ENCODE data around the gene CEL. TPM values are rescaled to one million over a fixed set of nuclear protein-coding genes. Genes with fewer than 3 reads are reported as not detected.

The CEL gene
- total RNA-seq, 1 donor from 2014 or later: 7.2 TPM

DNA sequence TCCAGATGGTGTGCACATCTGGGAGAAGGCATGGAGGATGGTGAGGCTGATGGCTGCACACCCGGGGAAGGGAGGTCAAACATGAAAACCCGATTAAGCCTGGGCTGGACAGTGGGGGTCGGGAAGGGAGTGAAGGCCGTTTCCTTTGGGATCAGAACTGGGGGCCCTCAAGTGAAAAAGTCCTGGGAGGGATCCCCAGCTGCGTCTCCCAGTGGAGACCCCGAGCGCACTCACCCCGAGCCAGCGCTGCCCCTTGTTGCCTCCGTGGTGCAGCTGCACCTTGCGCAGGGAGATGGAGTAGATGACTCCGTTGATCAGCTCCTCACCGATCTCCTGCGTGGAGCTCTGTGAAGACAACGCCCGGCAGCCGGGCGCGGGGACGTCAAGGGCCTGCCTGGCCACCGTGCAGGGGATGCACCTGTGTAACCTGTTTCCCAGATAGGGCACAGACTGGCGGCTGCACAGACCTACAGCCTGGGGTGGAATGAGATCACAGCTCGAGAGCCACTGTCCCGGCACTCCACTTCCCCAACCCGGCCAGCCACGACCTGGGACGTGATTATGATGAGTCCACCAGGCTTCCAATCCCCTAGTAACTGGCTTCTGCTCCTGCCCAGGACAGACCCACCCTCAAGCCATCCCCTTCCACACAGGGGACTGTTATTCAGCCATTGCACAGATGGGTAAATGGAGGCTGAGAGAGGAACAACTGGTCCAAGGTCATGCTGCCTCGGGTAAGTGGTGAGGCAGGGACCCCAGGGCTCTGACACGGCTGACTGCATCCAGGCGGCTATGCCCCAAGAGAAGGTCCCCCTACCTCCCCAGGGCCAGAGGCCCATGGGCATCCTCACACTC lies 50.3 kb downstream of the CEL start:
- DNase-seq: peak; percentile 27
- ATAC-seq: no peak
- intact Hi-C loops (cut with micrococcal nuclease): no loop called here

DNA sequence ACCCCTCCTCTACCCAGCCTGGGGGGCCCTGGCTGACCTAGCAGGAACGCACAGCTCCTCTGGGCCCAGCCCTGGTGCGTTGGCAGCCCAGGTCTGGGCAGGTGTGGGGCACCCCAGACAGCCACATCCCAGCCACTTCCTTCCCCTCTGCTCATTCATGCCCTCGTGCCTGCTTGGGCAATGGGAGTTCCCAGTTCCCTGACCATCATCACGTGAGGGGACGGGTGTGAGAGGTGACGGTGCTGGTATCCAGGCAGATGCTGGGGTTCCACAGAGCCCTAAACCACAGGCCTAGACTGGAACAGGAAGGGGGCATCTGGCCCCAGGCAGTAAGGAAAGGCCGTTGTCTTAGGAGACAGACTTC lies 50.9 kb downstream of the CEL start:
- peak; percentile 3 for ATAC-seq
- intact Hi-C loops (cut with micrococcal nuclease): no loop called here
- DNase-seq: peak; percentile 66

DNA sequence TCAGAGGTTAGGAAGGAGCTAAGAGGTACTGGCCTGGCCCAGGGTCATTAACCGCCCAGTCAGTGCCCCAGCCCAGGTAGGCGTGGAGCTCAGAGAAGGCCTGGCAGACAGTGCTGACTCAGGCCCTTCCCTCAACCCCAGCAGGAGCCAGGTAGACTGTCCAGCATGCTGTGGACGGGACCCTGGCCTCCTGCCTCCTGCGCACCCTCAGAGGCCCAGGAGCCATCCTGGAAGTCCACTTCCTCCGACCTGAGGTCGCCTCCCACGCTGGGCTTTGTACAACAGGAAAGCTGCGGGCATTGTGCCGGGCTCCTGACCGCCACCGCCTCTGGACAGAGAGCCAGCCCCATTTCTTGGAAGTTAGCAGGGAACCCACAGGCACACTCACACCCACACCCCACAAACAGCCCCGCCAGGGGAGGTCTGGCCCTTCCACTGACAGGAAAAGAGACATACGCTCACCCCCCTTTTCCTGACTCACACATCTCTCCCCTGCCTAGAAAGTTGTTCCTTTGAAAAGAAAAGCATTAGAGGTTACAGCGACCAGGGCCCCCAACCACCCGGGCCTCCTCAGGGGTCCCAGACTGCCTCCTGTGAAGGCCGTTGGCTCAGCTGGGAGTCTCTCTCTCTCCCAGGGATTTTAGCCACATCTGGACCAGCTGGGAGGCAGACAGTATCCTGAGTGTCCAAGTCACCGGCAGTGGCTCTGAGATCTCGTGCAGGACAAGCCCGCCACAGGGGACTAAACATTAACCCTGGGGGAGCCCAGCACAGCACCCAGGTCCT lies 51.6 kb downstream of the CEL start:
- ATAC-seq: peak; percentile 3
- intact Hi-C loops (cut with micrococcal nuclease): no loop called here
- DNase-seq: peak; percentile 68

DNA sequence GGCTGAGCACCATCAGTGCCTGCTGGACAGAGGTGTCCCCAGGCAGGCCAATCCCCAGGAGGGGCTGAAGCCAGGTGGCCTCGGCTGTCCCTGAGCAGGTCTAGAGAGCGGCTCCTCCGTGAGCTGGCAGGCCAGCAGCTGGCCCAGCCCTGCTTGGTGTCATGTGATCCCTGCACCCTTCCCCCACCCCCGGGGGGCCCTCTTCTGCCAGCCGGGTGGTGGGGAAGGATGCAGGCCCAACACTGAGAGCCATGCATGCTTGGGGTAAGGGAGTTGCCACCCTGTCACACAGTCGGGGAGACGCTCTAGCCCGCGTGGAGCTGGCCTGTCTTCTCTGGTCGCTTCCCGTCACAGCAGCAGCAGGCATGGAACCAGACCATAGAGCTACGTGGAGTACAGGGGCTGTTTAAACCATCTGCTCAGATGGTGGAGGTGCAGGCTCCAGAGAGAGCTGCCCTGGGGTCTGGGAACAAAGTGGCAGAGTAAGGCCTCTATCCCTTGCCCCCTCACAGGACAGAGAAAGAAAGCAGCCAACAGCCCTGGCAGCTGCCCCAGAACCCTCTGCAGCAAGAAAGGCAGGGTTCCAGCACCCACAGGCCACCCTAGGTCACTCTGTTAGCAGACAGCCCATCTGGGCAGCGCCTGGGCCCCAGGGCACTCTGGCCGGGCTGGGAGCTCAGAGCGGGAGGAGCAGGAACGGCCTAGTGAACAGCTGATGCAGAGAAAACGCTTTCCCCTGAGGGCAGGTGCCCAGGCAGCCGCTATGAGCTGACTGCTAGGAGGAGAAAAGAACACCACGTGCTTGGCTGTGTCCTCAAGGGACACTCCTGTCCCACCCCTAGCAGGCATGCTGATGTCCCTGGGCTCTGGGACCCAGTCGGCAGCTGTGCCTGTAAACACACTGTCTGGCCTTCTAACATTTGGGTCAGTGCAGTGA lies 52.4 kb downstream of the CEL start:
- intact Hi-C loops (cut with micrococcal nuclease): no loop called here
- DNase-seq (peak; percentile 81), ATAC-seq (peak; percentile 73)

DNA sequence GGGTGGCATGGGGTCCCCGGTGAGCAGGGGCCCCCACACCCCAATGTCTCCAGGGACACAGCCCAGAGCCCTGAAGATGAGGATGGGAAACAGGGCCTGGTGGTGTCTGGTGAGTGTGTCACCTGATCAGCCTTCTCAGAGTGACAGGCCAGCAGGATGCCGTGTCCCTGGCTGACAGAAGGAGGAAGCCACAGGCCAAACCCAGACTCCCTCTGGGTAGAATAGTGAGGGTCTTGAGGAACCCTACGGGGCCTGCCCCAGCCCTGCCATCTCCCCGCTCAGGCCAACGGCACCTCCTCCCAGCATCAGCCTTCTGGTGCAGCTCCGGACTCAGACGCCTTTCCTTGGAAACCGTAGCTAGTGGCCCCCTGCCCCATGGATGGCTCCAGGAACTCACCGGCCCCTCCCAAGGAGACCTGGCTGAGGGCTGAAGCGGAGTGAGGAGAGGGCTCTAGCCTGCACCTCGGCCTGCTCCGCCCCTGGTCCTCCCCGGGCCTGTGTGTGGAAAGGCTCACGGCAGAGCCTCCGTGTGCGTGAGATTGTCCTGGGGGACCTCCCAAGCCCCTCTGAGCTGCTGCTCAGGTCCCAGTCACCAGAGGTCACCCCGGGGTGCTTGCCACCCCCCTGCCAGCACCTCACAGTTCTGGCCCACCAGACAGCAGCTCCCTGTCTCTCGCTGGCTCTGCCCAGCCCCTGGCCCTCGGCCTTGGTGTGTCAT lies 53.3 kb downstream of the CEL start:
- DNase-seq: peak; percentile 26

DNA sequence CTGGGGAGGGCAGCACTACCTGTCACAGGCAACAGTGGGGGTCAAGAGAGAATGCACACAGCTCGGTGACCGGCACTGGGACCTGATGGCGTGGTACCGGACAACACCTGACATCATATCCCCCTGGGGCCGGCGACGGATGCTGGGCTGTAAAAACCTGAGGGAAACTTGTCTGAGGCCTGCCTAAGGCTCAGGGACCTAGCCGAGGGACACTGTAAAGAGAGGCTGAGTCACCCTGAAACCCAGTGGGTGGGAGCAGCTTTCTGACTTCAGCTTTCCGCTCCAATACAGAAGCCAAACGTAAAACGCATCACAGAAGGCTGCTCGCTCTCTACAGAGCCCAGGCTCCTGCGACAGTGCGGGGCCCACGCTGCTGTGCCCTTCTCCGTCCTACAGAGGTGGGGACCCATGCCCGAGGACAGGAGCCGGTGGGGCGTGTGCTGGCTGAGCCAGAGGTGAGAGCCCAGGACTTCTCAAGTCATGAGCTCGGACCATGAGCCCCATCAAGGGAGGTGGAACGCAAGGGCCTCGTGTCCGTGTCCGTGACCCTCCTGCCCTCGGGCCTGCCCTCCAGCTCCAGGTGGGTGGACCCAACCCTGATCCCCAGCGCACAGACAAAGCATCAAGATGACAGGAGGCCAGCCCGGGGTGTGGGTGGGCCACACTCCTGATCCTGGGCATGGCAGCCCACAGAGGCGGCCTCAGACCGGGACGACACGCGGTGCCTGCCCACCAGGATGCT lies 54.0 kb downstream of the CEL start:
- intact Hi-C loops (cut with micrococcal nuclease): no loop called here
- peak; percentile 33 for DNase-seq
- no peak for ATAC-seq

More for the DNA sequence above, 53.3 kb downstream of the CEL start:
- intact Hi-C loops (cut with micrococcal nuclease): no loop called here
- peak; percentile 8 for ATAC-seq

DNA sequence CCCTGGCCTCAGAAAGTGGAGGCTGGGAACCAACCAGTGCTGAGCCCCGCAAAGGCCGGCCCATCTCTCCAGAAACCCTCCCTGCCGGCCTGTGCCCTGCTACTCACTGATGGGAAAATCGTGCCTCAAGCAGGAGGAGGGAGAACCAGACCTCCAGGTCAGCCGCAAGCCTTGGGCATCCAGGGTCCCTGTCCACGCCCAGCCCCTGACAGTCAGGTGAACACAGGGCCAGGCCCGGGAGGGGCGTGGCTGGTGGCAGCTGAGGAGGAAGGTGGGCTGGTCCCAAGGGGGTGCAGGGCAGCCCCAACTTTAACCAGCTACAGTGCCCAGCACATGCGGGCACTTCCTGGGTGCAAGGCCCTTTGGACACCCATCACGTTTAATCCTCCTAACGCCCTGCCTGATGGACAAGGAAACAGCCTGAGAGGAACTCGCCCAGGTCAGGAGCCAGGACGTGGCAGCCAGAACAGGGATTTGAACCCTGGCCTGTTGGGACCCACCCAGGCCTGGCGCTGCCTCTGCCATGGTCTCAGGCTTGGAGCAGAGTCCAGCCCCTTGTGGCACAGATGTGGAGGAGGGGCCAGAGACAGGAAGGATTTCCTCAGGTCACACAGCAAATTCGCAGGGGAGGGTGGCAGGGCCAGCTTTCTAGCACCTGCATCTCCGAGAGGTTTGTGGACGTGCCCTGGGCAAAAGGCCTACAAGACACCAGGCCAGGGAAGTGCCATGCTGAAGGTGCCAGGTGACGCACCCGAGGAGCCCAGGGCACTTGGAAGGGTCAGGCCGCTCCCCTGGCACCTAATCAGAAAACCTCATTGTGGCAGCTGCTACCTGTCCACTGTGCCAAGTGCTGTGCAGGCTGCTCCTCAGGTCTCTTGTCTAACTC lies 54.8 kb downstream of the CEL start:
- intact Hi-C loops (cut with micrococcal nuclease): no loop called here
- DNase-seq (peak; percentile 38), ATAC-seq (no peak)

DNA sequence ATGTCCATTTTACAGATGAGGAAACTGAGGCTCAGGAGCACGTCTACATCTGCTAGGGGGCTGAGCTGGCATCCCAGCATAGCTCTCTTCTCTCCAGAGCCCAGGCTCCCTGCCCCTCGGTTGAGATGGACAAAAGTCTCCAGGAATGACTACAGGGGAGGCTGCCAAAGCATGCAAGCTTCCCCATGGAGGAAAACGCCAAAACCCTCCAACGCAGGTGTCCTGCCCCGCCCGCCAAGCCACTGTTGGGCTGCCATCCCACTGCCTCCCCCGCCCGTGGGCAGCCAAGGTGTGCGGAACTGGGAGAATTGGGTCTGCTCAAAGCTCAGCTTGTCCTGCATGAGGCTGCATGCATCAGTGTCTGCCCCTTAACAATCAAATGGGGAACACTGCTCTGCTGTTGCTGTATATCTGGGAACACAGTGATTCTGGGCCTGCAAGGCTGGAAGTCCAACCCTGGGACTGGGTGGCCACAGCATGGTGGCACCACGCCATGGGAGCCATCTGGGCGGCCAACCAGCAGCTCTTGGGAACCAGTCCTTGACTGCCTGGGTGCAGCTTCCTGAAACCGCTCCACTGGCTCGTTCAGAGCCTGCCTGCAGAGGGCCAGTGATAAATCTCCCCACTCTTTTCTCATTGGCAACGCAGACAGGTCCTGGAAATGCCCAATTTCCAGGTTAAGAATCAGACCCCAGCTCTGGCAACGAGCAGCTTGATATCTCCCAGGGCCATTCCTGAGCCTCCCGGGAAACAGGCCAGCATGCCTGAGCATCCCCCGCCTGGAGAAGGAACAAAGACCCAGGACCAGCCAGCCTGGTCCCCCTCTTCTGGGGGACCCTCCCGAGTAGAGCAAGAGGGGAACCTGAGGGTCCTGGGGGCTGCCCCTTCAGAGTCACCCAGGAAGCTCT lies 55.7 kb downstream of the CEL start:
- intact Hi-C loops (cut with micrococcal nuclease): no loop called here
- ATAC-seq (no peak), DNase-seq (peak; percentile 83)

DNA sequence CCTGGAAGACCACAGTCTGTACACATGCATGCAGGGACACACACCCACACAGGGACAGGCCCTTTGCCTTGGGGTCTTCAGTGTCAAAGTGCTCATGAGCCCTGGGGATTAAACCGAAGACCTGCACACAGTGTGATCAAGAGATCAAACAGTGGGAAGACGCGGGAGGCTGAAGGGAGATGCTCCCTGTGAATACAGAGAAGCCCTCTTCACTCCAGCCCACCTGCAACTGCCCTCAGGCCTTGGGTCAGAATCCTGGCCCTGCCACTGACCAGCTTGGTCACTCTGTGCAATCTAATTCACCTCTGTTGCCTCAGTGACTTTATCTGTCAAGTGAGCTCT lies 56.4 kb downstream of the CEL start:
- no peak for ATAC-seq
- no peak for DNase-seq
- intact Hi-C loops (cut with micrococcal nuclease): no loop called here

DNA sequence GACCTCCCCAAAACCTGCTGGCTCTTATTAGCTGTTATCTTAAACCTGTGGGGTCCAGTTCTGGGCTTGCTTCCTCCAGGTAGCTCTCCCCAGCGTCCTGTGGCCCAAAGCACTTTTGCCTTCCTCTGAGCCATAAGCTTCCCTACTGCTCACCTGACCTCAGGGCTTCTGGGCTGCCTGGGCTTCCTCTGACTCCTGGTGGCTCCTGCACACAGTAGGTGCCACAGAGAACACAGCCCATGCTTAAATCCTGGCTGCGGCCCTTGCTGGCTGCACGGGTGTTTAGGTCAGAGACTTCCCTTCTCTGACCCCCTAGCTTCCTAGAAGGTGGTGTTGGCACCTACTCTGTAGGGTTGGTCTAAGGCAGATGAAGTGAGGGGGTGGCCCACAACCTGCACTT lies 56.8 kb downstream of the CEL start:
- peak; percentile 26 for DNase-seq
- no peak for ATAC-seq
- intact Hi-C loops (cut with micrococcal nuclease): no loop called here

DNA sequence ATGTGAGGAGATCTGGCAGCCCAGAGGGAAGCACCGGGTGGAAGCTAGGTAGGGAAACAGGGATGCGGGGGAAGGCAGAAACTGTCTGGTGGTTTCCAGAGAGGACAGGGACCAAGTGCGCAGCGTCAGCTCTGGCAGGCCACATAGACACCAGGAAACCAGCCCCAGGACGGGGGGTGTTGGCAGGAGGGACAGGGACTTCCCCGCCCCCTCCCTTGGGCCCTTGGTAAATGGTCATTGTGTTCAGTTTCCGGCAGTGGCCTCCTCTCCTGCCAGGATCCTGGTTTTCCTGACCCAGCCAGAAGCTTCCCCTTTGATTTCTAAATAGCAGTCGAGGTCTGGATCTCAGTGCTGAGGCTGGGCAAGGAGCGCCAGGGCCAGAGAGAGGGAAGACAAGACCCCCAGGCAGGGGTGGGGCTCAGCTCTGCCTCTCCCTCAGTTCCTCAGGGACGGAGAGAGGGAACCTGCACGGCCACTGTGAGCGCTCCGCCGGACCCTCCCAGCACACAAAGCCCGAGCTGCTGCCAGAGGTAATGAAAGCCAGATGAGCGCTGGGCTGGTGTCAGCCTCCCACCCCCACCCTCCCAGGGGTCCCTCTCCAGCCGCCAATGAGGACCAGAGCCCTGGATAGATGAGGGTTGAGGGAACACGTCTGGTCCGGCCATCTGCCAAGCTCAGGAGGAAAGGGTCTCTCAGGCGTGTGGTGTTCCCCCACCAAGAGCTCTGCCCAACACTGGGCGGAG lies 57.5 kb downstream of the CEL start:
- intact Hi-C loops (cut with micrococcal nuclease): no loop called here
- ATAC-seq: no peak
- DNase-seq: peak; percentile 69

DNA sequence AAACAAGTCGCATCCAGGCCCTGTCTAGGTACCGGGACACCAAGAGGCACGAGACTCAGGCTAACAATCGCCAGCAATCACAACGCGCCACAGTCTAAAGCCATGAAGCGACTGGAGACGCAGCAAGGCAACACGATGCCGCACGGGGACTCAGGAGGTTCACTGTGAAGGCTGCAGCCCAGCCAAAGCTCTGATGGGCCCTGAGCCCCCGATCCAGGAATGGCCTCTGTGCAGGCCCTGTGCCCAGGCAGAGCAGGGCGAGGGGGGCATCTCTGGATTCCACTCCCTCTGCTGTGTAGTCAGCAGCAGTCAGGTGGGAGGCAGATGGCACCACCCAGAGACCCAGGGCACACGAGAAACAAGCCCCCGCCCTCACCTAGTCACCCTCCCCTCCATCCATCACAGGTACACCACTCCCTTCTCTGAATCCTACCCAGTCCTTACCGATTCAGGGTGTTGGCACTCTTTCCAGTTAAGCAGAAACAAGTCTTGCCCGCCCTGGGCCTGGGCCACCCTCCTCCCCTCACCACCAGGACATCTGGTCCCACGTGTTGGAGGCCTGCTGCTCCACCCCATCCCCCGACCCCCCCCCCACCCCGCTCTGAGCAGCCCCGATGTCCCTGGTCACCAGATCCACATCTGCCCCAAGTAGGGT lies 58.2 kb downstream of the CEL start:
- ATAC-seq (no peak), DNase-seq (no peak)
- intact Hi-C loops (cut with micrococcal nuclease): no loop called here

DNA sequence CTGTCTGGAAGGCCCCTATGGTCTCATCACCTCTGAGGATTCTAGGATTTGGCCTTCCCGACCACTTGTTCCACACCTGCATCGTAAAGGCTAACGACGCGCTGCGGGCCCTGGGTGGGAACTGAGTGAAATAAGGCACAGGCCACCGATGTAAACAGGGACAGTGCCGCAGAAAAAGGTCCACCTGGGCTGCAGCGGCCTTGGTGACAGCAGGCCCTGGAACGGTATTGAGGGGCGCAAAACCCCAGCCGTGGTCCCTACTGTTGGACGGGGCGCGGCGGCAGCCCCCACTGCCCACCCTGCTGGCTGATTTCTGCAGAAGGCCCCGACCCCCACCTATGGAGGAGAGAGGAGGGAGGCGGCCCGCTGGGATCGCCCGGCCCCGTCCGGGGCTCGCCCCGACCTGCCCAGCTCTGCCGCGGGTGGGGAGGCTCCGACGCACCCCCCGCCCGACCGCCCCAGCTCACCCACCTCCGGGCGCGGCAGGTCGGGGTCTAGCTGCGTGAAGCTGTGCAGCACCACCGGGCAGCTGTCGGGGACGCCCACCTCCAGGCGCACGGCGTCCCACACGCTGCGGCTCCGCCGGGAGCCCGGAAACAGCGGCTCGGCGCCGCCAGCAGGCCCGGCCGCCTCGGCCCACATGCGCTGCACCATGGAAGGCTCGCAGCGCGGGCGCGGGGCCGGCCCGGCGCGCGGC lies 58.9 kb downstream of the CEL start:
- ATAC-seq (peak; percentile 3), DNase-seq (no peak)
- intact Hi-C loops (cut with micrococcal nuclease): no loop called here
